KMS-11 (cell line): ENCODE results near the gene MAPK9.

Experiments used
- H2AFZ ChIP-seq: fragments of 200-600 bp; sonication (generic); 2 replicates; pipeline ENCODE4 v1.6.1; 2016; ENCODE audit warnings: antibody characterized with exemption, mixed run types, low read depth
- H3K27ac ChIP-seq: fragments of 200-600 bp; sonication (generic); 2 replicates; pipeline ENCODE4 v1.6.1; 2016; ENCODE audit warnings: mild to moderate bottlenecking, mixed run types
- H3K27me3 ChIP-seq: fragments of 200-600 bp; sonication (generic); 2 replicates; pipeline ENCODE4 v1.6.1; 2017; ENCODE audit warnings: mild to moderate bottlenecking, low read depth, mixed run types, moderate library complexity; ENCODE audit not compliant: insufficient read depth
- H3K36me3 ChIP-seq: fragments of 200-600 bp; sonication (generic); 2 replicates; pipeline ENCODE4 v1.6.1; 2017; ENCODE audit warnings: mild to moderate bottlenecking, mixed run types; ENCODE audit not compliant: insufficient read depth
- H3K4me1 ChIP-seq: fragments of 200-600 bp; sonication (generic); 2 replicates; pipeline ENCODE4 v1.6.1; 2016; ENCODE audit warnings: mild to moderate bottlenecking, low read depth, mixed run types; ENCODE audit not compliant: poor library complexity, severe bottlenecking
- H3K4me2 ChIP-seq: fragments of 200-600 bp; sonication (generic); 2 replicates; pipeline ENCODE4 v1.7.0; 2016; ENCODE audit warnings: mild to moderate bottlenecking, mixed run types
- H3K4me3 ChIP-seq: fragments of 200-600 bp; sonication (generic); IDR thresholded peaks from 2 replicates; pipeline ENCODE4 v1.6.1; 2017; ENCODE audit warnings: low read depth, low read length, mixed read lengths; ENCODE audit not compliant: insufficient read depth
- H3K79me2 ChIP-seq: fragments of 200-600 bp; sonication (generic); 2 replicates; pipeline ENCODE4 v1.6.1; 2016; ENCODE audit warnings: low read depth, mixed run types; ENCODE audit not compliant: insufficient read depth
- H3K9ac ChIP-seq: fragments of 200-600 bp; sonication (generic); 2 replicates; pipeline ENCODE4 v1.6.1; 2016; ENCODE audit warnings: mild to moderate bottlenecking, mixed run types
- H4K20me1 ChIP-seq: fragments of 200-600 bp; sonication (generic); 2 replicates; pipeline ENCODE4 v1.6.1; 2016; ENCODE audit warnings: mild to moderate bottlenecking, mixed run types; ENCODE audit not compliant: insufficient read depth
- TF ChIP-seq, protein P1 (sequence below): fragments of 200-600 bp; sonication (generic); conservative IDR thresholded peaks from 2 replicates; pipeline ENCODE4 v1.6.1; 2017; ENCODE audit warnings: low read depth, mild to moderate bottlenecking, antibody characterized with exemption, low read length, moderate library complexity, mixed read lengths

MAPK9 gene

DNA sequence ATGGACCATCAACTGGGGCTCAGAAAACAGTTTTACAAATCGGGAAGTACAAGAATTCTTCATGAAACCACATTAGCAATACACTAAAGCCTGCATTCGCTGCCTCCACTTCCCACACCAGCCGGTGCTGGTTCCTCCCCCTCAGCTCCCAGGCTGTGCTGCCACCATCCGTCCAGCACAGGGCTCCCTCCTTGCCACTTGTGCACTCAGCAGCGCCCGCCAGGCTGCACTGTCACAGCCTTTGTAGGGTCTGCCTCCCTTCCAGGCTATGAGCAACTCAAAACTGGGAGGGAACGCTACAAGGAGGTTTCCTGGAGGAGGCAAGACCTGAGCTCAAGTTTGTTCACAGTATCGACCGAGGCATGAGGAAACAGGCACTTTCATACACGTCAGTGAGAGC, 7.7 kb downstream of the MAPK9 start:
- Histone ChIP-seq H3K27me3 (no peaks in the 10 kb centered on the region), H3K4me1 (no peaks in the 10 kb centered on the region), H3K27ac (no peak overlapping the region), H2AFZ (no peak overlapping the region), H3K79me2 (no peaks in the 10 kb centered on the region), H3K36me3 (no peaks in the 10 kb centered on the region), H3K9ac (no peak overlapping the region), H3K4me2 (no peak overlapping the region), H4K20me1 (no peaks in the 10 kb centered on the region), H3K4me3 (no peak overlapping the region)
- TF ChIP-seq, protein P1, sequence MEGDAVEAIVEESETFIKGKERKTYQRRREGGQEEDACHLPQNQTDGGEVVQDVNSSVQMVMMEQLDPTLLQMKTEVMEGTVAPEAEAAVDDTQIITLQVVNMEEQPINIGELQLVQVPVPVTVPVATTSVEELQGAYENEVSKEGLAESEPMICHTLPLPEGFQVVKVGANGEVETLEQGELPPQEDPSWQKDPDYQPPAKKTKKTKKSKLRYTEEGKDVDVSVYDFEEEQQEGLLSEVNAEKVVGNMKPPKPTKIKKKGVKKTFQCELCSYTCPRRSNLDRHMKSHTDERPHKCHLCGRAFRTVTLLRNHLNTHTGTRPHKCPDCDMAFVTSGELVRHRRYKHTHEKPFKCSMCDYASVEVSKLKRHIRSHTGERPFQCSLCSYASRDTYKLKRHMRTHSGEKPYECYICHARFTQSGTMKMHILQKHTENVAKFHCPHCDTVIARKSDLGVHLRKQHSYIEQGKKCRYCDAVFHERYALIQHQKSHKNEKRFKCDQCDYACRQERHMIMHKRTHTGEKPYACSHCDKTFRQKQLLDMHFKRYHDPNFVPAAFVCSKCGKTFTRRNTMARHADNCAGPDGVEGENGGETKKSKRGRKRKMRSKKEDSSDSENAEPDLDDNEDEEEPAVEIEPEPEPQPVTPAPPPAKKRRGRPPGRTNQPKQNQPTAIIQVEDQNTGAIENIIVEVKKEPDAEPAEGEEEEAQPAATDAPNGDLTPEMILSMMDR = no peak

DNA sequence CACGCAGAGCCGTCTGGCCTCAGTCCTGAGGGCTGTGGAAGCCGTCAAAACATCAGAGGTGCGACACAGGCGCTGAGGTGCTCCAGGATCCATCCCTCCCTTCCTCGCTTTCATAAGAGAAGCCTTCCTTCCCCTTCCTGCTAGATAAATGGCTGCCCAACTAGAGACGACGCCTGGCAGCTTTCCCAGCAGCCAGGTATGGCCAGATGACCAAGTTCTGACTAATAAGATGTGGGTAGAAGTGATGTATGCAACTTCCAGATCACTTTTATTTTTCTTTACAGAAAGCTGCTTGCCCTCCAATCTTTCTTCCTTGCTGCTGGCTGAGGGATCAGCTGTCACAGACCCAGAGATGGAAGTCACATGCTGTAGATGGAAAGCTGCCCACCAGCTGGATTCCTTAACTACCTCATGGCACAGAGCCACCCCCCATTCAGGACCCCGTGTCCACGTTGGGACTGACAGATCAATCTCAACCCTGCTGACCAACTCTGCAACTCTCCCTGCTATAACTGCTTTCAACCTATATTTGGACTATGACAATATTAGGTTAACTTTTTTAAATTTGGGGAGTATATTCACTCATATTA, 8.8 kb downstream of the MAPK9 start:
- H3K79me2 ChIP-seq = no peaks in the 10 kb centered on the region
- TF ChIP-seq, protein P1 = no peak
- no peak overlapping the region for H3K9ac ChIP-seq
- H3K36me3 ChIP-seq = no peaks in the 10 kb centered on the region
- no peak overlapping the region for H3K4me2 ChIP-seq
- H4K20me1 ChIP-seq = no peaks in the 10 kb centered on the region
- no peaks in the 10 kb centered on the region for H3K27me3 ChIP-seq
- H3K4me1 ChIP-seq = no peaks in the 10 kb centered on the region
- H3K4me3 ChIP-seq = no peak overlapping the region
- H3K27ac ChIP-seq = no peak overlapping the region
- no peak overlapping the region for H2AFZ ChIP-seq

DNA sequence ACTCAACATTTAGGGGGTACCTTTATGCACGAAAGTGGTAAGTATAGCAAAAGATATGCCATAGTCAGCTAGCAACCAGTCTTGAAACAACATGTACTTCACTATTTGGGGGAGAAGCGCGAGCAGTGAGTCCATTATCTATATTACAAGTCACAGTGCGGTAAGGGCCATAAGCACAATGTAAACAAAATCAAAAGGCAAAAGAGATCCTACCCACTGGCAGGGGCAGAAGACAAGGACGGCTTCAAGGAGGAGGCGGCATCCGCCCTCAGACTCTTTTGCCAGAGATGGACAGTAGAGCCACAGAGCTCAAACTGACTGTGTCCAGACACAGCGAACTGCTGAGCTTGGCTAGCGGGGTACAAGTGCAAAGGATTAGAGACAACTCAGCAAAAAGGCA, 9.6 kb downstream of the MAPK9 start:
- Histone ChIP-seq H3K4me3 (no peak overlapping the region), H3K36me3 (no peaks in the 10 kb centered on the region), H3K27me3 (no peaks in the 10 kb centered on the region), H3K27ac (no peak overlapping the region), H3K4me1 (no peaks in the 10 kb centered on the region), H4K20me1 (no peaks in the 10 kb centered on the region), H3K4me2 (no peak overlapping the region), H3K9ac (no peak overlapping the region), H3K79me2 (no peaks in the 10 kb centered on the region), H2AFZ (no peak overlapping the region)
- TF ChIP-seq, protein P1 = no peak

DNA sequence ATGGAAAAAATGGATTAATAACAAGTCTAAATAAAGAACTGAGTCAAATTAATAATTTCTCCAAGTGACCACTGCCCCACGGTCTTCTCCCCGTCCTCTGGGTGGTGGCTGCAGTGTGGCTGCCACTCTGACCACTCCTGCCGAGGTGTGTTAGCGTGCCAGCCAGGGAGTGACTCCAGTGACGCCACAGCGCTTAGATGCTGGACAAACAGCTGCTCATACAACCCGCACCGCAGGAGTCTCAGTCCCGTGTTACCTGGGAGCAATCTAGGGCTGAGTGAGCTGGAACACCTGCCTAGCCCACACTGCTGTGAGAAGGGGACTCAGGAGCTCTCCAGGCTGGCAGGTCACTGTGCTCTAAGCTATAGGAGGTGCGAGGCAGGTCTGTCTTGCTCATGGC, 10.2 kb downstream of the MAPK9 start:
- H3K27ac ChIP-seq = no peak overlapping the region
- no peaks in the 10 kb centered on the region for H3K79me2 ChIP-seq
- no peaks in the 10 kb centered on the region for H4K20me1 ChIP-seq
- no peak overlapping the region for H3K9ac ChIP-seq
- no peaks in the 10 kb centered on the region for H3K27me3 ChIP-seq
- no peaks in the 10 kb centered on the region for H3K4me1 ChIP-seq
- TF ChIP-seq, protein P1 = no peak
- no peaks in the 10 kb centered on the region for H3K36me3 ChIP-seq
- H3K4me2 ChIP-seq = no peak overlapping the region
- H3K4me3 ChIP-seq = no peak overlapping the region
- no peak overlapping the region for H2AFZ ChIP-seq
